IMR-90 (cell line): ENCODE results near the gene ITGAE.

ENCODE experiments used
- MAFK ChIP-seq: IDR thresholded peaks from 2 replicates; pipeline ENCODE4 v1.6.1; 2012; ENCODE audit warnings: low read depth, low read length, improper control_type of control experiment
- POLR2A ChIP-seq: IDR thresholded peaks from 2 replicates; pipeline ENCODE4 v1.6.1; 2012; ENCODE audit warnings: mild to moderate bottlenecking, low read depth, low read length
- TF ChIP-seq, protein P1 (sequence below): fragments of 150-350 bp; IDR thresholded peaks from 2 replicates; pipeline ENCODE4 v1.6.1; 2017; ENCODE audit warnings: mild to moderate bottlenecking, antibody characterized with exemption, low read length, low read depth

DNA sequence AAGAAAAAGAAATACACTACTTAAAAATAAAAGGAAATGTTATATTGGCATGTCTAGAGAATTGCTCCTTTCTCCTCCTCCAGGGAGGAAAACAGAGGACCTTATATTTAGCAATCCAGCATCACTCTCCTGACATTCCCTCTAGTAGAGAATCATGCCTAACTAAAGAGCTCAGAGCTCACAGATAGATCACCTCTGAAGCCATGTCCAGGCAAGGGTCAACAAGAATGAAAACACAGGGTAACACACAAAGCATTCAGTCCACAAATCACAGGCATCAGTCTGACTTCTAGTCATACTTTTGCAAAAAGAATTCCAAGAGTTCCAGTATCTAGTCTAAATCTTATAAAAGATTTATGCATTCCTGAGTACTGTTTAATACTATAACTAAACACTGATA is 81.7 kb downstream of the ITGAE start:
- TF ChIP-seq, protein P1, sequence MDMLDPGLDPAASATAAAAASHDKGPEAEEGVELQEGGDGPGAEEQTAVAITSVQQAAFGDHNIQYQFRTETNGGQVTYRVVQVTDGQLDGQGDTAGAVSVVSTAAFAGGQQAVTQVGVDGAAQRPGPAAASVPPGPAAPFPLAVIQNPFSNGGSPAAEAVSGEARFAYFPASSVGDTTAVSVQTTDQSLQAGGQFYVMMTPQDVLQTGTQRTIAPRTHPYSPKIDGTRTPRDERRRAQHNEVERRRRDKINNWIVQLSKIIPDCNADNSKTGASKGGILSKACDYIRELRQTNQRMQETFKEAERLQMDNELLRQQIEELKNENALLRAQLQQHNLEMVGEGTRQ = no peak
- no peak for TF ChIP-seq MAFK
- no peak for TF ChIP-seq POLR2A
